ENCODE data around the gene INPP4B.

INPP4B gene

DNA sequence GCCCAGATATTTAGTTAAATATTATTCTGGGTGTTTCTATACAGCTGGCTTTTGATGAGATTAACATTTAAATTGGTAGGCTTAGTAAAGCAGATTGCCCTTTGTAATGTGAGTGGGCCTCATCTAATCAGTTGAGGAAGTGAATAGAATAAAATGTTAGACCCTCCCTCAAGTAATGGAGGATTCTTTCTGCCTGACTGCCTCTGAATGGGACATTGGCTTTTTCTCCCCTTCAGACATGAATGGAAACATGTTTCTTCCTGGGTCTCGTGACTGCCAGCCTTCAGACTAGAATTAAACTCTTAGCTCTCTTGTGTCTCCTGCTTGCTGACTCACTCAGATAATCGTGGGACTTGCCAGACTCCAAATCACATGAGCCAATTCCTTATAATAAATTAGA lies 266.7 kb downstream of the INPP4B start:
- DNase-seq (ENCODE audit: low read depth) = no peak
- TF ChIP-seq, protein P1, sequence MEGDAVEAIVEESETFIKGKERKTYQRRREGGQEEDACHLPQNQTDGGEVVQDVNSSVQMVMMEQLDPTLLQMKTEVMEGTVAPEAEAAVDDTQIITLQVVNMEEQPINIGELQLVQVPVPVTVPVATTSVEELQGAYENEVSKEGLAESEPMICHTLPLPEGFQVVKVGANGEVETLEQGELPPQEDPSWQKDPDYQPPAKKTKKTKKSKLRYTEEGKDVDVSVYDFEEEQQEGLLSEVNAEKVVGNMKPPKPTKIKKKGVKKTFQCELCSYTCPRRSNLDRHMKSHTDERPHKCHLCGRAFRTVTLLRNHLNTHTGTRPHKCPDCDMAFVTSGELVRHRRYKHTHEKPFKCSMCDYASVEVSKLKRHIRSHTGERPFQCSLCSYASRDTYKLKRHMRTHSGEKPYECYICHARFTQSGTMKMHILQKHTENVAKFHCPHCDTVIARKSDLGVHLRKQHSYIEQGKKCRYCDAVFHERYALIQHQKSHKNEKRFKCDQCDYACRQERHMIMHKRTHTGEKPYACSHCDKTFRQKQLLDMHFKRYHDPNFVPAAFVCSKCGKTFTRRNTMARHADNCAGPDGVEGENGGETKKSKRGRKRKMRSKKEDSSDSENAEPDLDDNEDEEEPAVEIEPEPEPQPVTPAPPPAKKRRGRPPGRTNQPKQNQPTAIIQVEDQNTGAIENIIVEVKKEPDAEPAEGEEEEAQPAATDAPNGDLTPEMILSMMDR (IDR thresholded peaks at IDR 0.05; ENCODE audit: low read depth, low read length) = no peak
- TF ChIP-seq POLR2A (IDR thresholded peaks at IDR 0.05; ENCODE audit: extremely low read depth, insufficient read length) (no peak), MYC (IDR thresholded peaks at IDR 0.05; ENCODE audit: low read depth, low read length) (no peak)
- TF ChIP-seq, protein P2, sequence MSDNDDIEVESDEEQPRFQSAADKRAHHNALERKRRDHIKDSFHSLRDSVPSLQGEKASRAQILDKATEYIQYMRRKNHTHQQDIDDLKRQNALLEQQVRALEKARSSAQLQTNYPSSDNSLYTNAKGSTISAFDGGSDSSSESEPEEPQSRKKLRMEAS (IDR thresholded peaks at IDR 0.05; ENCODE audit: low read depth, low read length) = no peak

GRCh38 chr4:142574306-142574705 lies 271.8 kb downstream of the INPP4B start:
- H3K4me3 ChIP-seq (ENCODE audit: low read depth, low read length) = no peak overlapping the region
- DNase-seq (ENCODE audit: low read depth) = no peak
- TF ChIP-seq MYC (IDR thresholded peaks at IDR 0.05; ENCODE audit: low read depth, low read length) (no peak), POLR2A (IDR thresholded peaks at IDR 0.05; ENCODE audit: extremely low read depth, insufficient read length) (no peak)
- TF ChIP-seq, protein P2 (IDR thresholded peaks at IDR 0.05; ENCODE audit: low read depth, low read length) = no peak
- TF ChIP-seq, protein P1 (IDR thresholded peaks at IDR 0.05; ENCODE audit: low read depth, low read length) = no peak

More for the DNA sequence above, 266.7 kb downstream of the INPP4B start:
- H3K4me3 ChIP-seq (ENCODE audit: low read depth, low read length) = no peak overlapping the region

DNA sequence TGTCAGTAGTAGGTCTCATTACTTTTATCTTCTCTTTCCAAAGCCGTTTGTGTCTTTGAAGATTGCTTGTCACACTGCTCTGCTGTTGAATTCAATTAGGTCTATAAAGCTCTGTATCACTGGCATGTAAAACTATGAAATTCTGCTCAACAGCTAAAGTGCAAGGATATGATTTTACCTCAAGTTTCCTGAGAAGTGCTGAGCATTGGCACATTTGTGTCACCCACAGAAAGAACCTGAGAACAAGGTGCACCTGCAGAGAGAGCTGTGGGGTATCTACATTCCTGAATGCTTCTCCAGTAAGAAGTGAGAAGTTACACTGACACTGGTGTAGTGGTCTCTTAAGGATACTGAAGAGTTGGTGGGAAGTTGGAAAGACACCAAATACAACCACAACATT lies 274.0 kb downstream of the INPP4B start:
- TF ChIP-seq, protein P1 (IDR thresholded peaks at IDR 0.05; ENCODE audit: low read depth, low read length) = no peak
- TF ChIP-seq, protein P2 (IDR thresholded peaks at IDR 0.05; ENCODE audit: low read depth, low read length) = no peak
- TF ChIP-seq POLR2A (IDR thresholded peaks at IDR 0.05; ENCODE audit: extremely low read depth, insufficient read length) = no peak
- no peak for TF ChIP-seq MYC (IDR thresholded peaks at IDR 0.05; ENCODE audit: low read depth, low read length)
- H3K4me3 ChIP-seq (ENCODE audit: low read depth, low read length) = no peak overlapping the region
- no peak for DNase-seq (ENCODE audit: low read depth)

- H3K4me3 ChIP-seq (ENCODE audit: low read depth, low read length) = no peak overlapping the region
- DNase-seq (ENCODE audit: low read depth) = no peak
- TF ChIP-seq, protein P2 (IDR thresholded peaks at IDR 0.05; ENCODE audit: low read depth, low read length) = no peak
- TF ChIP-seq MYC (IDR thresholded peaks at IDR 0.05; ENCODE audit: low read depth, low read length) = no peak
- TF ChIP-seq POLR2A (IDR thresholded peaks at IDR 0.05; ENCODE audit: extremely low read depth, insufficient read length) = no peak
- TF ChIP-seq, protein P1 (IDR thresholded peaks at IDR 0.05; ENCODE audit: low read depth, low read length) = no peak
Observed at GRCh38 chr4:142567620-142568451, 278.3 kb downstream of the INPP4B start.

- no peak overlapping the region for H3K4me3 ChIP-seq (ENCODE audit: low read depth, low read length)
- TF ChIP-seq POLR2A (IDR thresholded peaks at IDR 0.05; ENCODE audit: extremely low read depth, insufficient read length) (no peak), MYC (IDR thresholded peaks at IDR 0.05; ENCODE audit: low read depth, low read length) (no peak)
- no peak for DNase-seq (ENCODE audit: low read depth)
Observed at GRCh38 chr4:142567199-142567598, 278.9 kb downstream of the INPP4B start.

DNA sequence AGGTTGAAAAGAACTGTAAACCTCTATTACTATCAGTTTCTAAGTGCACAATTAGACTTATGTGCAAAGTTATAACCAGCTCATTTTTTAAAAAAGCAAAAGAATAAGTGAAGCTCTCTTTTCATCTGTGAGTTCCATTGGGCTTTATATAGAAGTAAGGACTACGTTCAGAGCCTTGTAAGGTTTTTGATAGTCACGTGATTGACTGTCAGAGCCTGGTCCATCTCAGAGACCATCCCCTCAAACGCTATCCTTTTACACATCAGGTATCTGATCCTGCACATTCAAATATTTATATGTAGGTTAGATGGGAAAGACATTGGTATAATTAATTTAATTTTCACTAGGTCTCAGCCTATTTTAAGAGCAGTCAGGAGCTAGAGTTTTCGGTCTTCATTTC lies 279.3 kb downstream of the INPP4B start:
- no peak for TF ChIP-seq MYC (IDR thresholded peaks at IDR 0.05; ENCODE audit: low read depth, low read length)
- TF ChIP-seq, protein P2 (IDR thresholded peaks at IDR 0.05; ENCODE audit: low read depth, low read length) = no peak
- TF ChIP-seq POLR2A (IDR thresholded peaks at IDR 0.05; ENCODE audit: extremely low read depth, insufficient read length) = no peak
- TF ChIP-seq, protein P1 (IDR thresholded peaks at IDR 0.05; ENCODE audit: low read depth, low read length) = no peak
- DNase-seq (ENCODE audit: low read depth) = no peak
- no peak overlapping the region for H3K4me3 ChIP-seq (ENCODE audit: low read depth, low read length)

Data from NB4 (cell line).